Thymus (tissue), 11 donors: ENCODE results near the gene CTSL. TPM values are rescaled to one million over a fixed set of nuclear protein-coding genes. Genes with fewer than 3 reads are reported as not detected.
"Not testable (repeated sequence)": the region's sequence is repeated elsewhere in the genome, so short reads cannot be mapped to it uniquely, and the experiment has no call there.

Source experiments
- DNase-seq, 9 donors: peaks; one replicate each; pipeline ENCODE4 v3.0.0-alpha.2; 2013; ENCODE audit warnings: low spot score in 9 of 9, low read depth in 6 of 9, missing footprints in 1 of 9
- H3K27ac ChIP-seq, 2 donors: one replicate each; pipeline ENCODE4 v1.5.1; 2013; ENCODE audit warnings: control low read depth in 1 of 2, low read depth in 1 of 2, low read length in 1 of 2, mild to moderate bottlenecking in 1 of 2, moderate library complexity in 1 of 2
- H3K27me3 ChIP-seq, 2 donors: one replicate each; pipeline ENCODE4 v1.5.1; 2013; ENCODE audit warnings: low read length in 1 of 2; ENCODE audit not compliant: control insufficient read depth in 2 of 2, insufficient read depth in 1 of 2
- H3K36me3 ChIP-seq, 2 donors: one replicate each; pipeline ENCODE4 v1.5.1; 2013; ENCODE audit warnings: low read length in 1 of 2, mild to moderate bottlenecking in 1 of 2, moderate library complexity in 1 of 2; ENCODE audit not compliant: control insufficient read depth in 2 of 2, insufficient read depth in 2 of 2
- H3K4me1 ChIP-seq, 2 donors: one replicate each; pipeline ENCODE4 v1.5.1; 2013; ENCODE audit warnings: low read length in 2 of 2; ENCODE audit not compliant: control insufficient read depth in 2 of 2, insufficient read depth in 2 of 2
- H3K4me3 ChIP-seq, 2 donors: one replicate each; pipeline ENCODE4 v1.5.1; 2013; ENCODE audit warnings: low read length in 2 of 2, control low read depth in 1 of 2, mild to moderate bottlenecking in 1 of 2
- H3K9me3 ChIP-seq, 2 donors: one replicate each; pipeline ENCODE4 v1.5.1; 2013; ENCODE audit warnings: low read length in 1 of 2, mild to moderate bottlenecking in 1 of 2; ENCODE audit not compliant: control insufficient read depth in 2 of 2, insufficient read depth in 1 of 2
- WGBS: extraction: QIAGEN DNeasy Blood & Tissue Kit; methylation state at CpG from one replicate; pipeline ENCODE4 v1.1.7; 2013; 5-methylcytosine and 5-hydroxymethylcytosine counted together
- polyA plus RNA-seq: library from polyadenylated mRNA; stranded (reverse); fragments of 200-250 nt; gene quantifications from one replicate; pipeline ENCODE4 v1.2.3, GENCODE V29; 2013
- total RNA-seq: library from RNA; stranded (reverse); fragments of 120-200 nt; gene quantifications from one replicate; pipeline ENCODE4 v1.2.4, GENCODE V29; 2013
- donor health status: healthy.

CTSL gene
- total and polyA plus RNA-seq, 2 donors = 117 to 264 TPM

GRCh38 chr9:87741891-87742290 is 16.0 kb downstream of the CTSL start:
- WGBS = 31% methylated on average over 5 of the region's 5 CpGs
- no peak for DNase-seq

GRCh38 chr9:87742813-87743428 is 17.0 kb downstream of the CTSL start:
- H3K27ac ChIP-seq = no peak overlapping the region
- no peaks in the 10 kb centered on the region for H3K4me1 ChIP-seq
- H3K4me3 ChIP-seq = no peak overlapping the region
- WGBS = 87% methylated on average over 3 of the region's 3 CpGs
- H3K36me3 ChIP-seq = no peaks in the 10 kb centered on the region
- no peaks in the 10 kb centered on the region for H3K9me3 ChIP-seq
- no peak for DNase-seq
- peaks cover 0 to 12% of the 10 kb centered on the region in 2 donors for H3K27me3 ChIP-seq

More at GRCh38 chr9:87741891-87742290, 16.0 kb downstream of the CTSL start:
- no peaks in the 10 kb centered on the region for H3K9me3 ChIP-seq
- no peaks in the 10 kb centered on the region for H3K36me3 ChIP-seq
- H3K27me3 ChIP-seq = peaks cover 0 to 9% of the 10 kb centered on the region in 2 donors
- no peak overlapping the region for H3K27ac ChIP-seq
- no peaks in the 10 kb centered on the region for H3K4me1 ChIP-seq
- no peak overlapping the region for H3K4me3 ChIP-seq

GRCh38 chr9:87744247-87744646 is 18.3 kb downstream of the CTSL start:
- not testable (repeated sequence) for H3K4me1 ChIP-seq, H3K4me3 ChIP-seq, H3K9me3 ChIP-seq, H3K27ac ChIP-seq, H3K36me3 ChIP-seq, DNase-seq
- peaks cover 0 to 12% of the 10 kb centered on the region in 2 donors for H3K27me3 ChIP-seq
- 97% methylated on average over 6 of the region's 7 CpGs for WGBS

- no peak for DNase-seq
- H3K4me3 ChIP-seq = no peak overlapping the region
- peaks cover 2 to 4% of the 10 kb centered on the region in 2 donors for H3K27me3 ChIP-seq
- no peaks in the 10 kb centered on the region for H3K36me3 ChIP-seq
- no peaks in the 10 kb centered on the region for H3K9me3 ChIP-seq
- H3K4me1 ChIP-seq = no peaks in the 10 kb centered on the region
- 88% methylated on average over 4 of the region's 4 CpGs for WGBS
- no peak overlapping the region for H3K27ac ChIP-seq
These were observed 20.3 kb downstream of the CTSL start for GRCh38 chr9:87746186-87746585.

GRCh38 chr9:87748881-87749280 is 23.0 kb downstream of the CTSL start:
- Histone ChIP-seq H3K9me3 (no peaks in the 10 kb centered on the region), H3K4me1 (no peaks in the 10 kb centered on the region), H3K36me3 (no peaks in the 10 kb centered on the region), H3K4me3 (no peak overlapping the region), H3K27me3 (peaks cover 2 to 3% of the 10 kb centered on the region in 2 donors), H3K27ac (no peak overlapping the region)
- 24% methylated on average over 1 of the region's 1 CpG for WGBS
- DNase-seq = no peak

GRCh38 chr9:87749335-87750035 is 23.6 kb downstream of the CTSL start:
- 85% methylated on average over 5 of the region's 5 CpGs for WGBS
- Histone ChIP-seq H3K4me3 (no peak overlapping the region), H3K27me3 (peaks cover 2 to 3% of the 10 kb centered on the region in 2 donors), H3K36me3 (no peaks in the 10 kb centered on the region), H3K9me3 (no peaks in the 10 kb centered on the region), H3K4me1 (no peaks in the 10 kb centered on the region), H3K27ac (no peak overlapping the region)
- DNase-seq = no peak

- WGBS = 75% methylated on average over 2 of the region's 2 CpGs
- no peaks in the 10 kb centered on the region for H3K4me1 ChIP-seq
- no peak for DNase-seq
- no peak overlapping the region for H3K27ac ChIP-seq
- no peak overlapping the region for H3K4me3 ChIP-seq
- H3K36me3 ChIP-seq = no peaks in the 10 kb centered on the region
- H3K9me3 ChIP-seq = no peaks in the 10 kb centered on the region
- peaks cover 2 to 3% of the 10 kb centered on the region in 2 donors for H3K27me3 ChIP-seq
These were observed 24.8 kb downstream of the CTSL start for GRCh38 chr9:87750726-87751125.

GRCh38 chr9:87751423-87751822 is 25.5 kb downstream of the CTSL start:
- no peak overlapping the region for H3K27ac ChIP-seq
- WGBS = 97% methylated on average over 3 of the region's 3 CpGs
- no peaks in the 10 kb centered on the region for H3K9me3 ChIP-seq
- H3K27me3 ChIP-seq = peaks cover 2 to 3% of the 10 kb centered on the region in 2 donors
- DNase-seq = no peak
- no peaks in the 10 kb centered on the region for H3K36me3 ChIP-seq
- H3K4me1 ChIP-seq = no peaks in the 10 kb centered on the region
- H3K4me3 ChIP-seq = no peak overlapping the region

- no peak for DNase-seq
- 86% methylated on average over 2 of the region's 4 CpGs for WGBS
- Histone ChIP-seq H3K4me3 (no peak overlapping the region), H3K27me3 (peaks cover 2 to 3% of the 10 kb centered on the region in 2 donors), H3K27ac (no peak overlapping the region), H3K4me1 (no peaks in the 10 kb centered on the region), H3K9me3 (no peaks in the 10 kb centered on the region), H3K36me3 (no peaks in the 10 kb centered on the region)
These were observed 25.9 kb downstream of the CTSL start for GRCh38 chr9:87751868-87752267.
